Pancreas (tissue), 10 donors: ENCODE results near the gene PDE2A. TPM values are rescaled to one million over a fixed set of nuclear protein-coding genes. Genes with fewer than 3 reads are reported as not detected.

Source experiments
- ATAC-seq, 4 donors: fragments of 200-7000 bp; cut with Tn5 transposase; one replicate each; pipeline versions ENCODE4 v1.8.0 to v1.9.1; 2020; ENCODE audit warnings: mild to moderate bottlenecking in 4 of 4, moderate library complexity in 4 of 4
- DNase-seq, 6 donors: peaks; one replicate each; pipeline ENCODE4 v3.0.0-alpha.2; 2020
- FAIRE-seq: peaks from 2 replicates; lab custom pipeline; 2012; peaks lifted over from hg19 to GRCh38; lab: Jason Lieb, UNC
- H3K27ac ChIP-seq, 4 donors: fragments of 200-600 bp; sonication (generic); 1 replicate in 3 of 4; 2 replicates in 1 of 4; pipeline versions ENCODE4 v1.5.0 to v1.8.0; 2020
- H3K27me3 ChIP-seq, 4 donors: fragments of 200-600 bp; one replicate each; pipeline ENCODE4 v1.8.0; 2021
- H3K36me3 ChIP-seq, 3 donors: fragments of 200-600 bp; sonication (generic) in 1 of 3; one replicate each; pipeline versions ENCODE4 v1.5.0 to v1.8.0; 2020 to 2021
- H3K4me1 ChIP-seq, 3 donors: fragments of 200-600 bp; one replicate each; pipeline ENCODE4 v1.8.0; 2021
- H3K4me3 ChIP-seq, 4 donors: fragments of 200-600 bp; sonication (generic) in 2 of 4; one replicate each; pipeline versions ENCODE4 v1.5.0 to v1.8.0; 2020 to 2021
- H3K9me3 ChIP-seq, 4 donors: fragments of 200-600 bp; one replicate each; pipeline ENCODE4 v1.8.0; 2021
- CTCF ChIP-seq, 4 donors: fragments of 200-600 bp; sonication (generic) in 3 of 4; IDR thresholded peaks; one replicate each; pipeline versions ENCODE4 v1.5.0 to v1.8.0; 2021; ENCODE audit warnings: antibody characterized with exemption in 4 of 4
- WGBS, 2 donors: extraction: QIAGEN DNeasy Blood & Tissue Kit; methylation state at CpG; one replicate each; pipeline ENCODE4 v1.1.7; 2013; 5-methylcytosine and 5-hydroxymethylcytosine counted together
- intact Hi-C, 3 donors: fragments of 100-400 bp; cut with DNase I; formaldehyde crosslinking; loops; one replicate each; pipeline versions ENCODE4 v1.11.1 to v1.14.2; 2022
- polyA plus RNA-seq, 2 donors: library from polyadenylated mRNA; stranded (reverse); fragments of 200-250 nt; gene quantifications; one replicate each; pipeline ENCODE4 v1.2.3, GENCODE V29; 2013
- total RNA-seq, 6 donors: library from RNA; stranded (reverse); fragmentation: NEBNext Ultra II Directional in 4 of 6; extraction: Animal tissue kit (Norgen Biotek cat#: 25700) in 4 of 6; gene quantifications; one replicate each; pipeline versions ENCODE4 v1.2.1 to v1.2.4, GENCODE V29; 2021 to 2023
- donor health status: healthy with polysubstance abuse.
- donor health status: DM: no; HTN: no; CAD: no; lungs with moderate emphysema.
- donor health status: DM: no; HTN: no; CAD: no.
- donor health status: control.
- donor health status: control.
- donor health status: Bipolar disorder and iron deficiency.
- donor health status: DM: yes; HTN: yes; CAD: no.
- donor health status: DM: no; HTN: no; CAD: no.
- donor health status: DM: no; HTN: no; CAD: no.
- donor health status: DM: yes; HTN: yes; CAD: no.

Gene PDE2A
- total and polyA plus RNA-seq, 8 donors, result 2.1 to 16.3 (median 4.1) TPM

- Histone ChIP-seq H3K9me3 (no peaks in the 10 kb centered on the region), H3K4me3 (no peak overlapping the region), H3K27ac (no peak overlapping the region), H3K27me3 (no peaks in the 10 kb centered on the region), H3K36me3 (peaks cover 4 to 71% (median 5%) of the 10 kb centered on the region in 3 donors), H3K4me1 (no peaks in the 10 kb centered on the region)
- 84 to 90% methylated on average over 11 to 12 of the region's 12 CpGs for WGBS, 2 donors
- intact Hi-C loops, result no loop called here
- ATAC-seq (no peak), FAIRE-seq (no peak), DNase-seq (no peak)
- TF ChIP-seq CTCF (IDR thresholded peaks at IDR 0.05), result no peak
These were observed 31.5 kb upstream of the PDE2A start for GRCh38 chr11:72705442-72706365.

DNA sequence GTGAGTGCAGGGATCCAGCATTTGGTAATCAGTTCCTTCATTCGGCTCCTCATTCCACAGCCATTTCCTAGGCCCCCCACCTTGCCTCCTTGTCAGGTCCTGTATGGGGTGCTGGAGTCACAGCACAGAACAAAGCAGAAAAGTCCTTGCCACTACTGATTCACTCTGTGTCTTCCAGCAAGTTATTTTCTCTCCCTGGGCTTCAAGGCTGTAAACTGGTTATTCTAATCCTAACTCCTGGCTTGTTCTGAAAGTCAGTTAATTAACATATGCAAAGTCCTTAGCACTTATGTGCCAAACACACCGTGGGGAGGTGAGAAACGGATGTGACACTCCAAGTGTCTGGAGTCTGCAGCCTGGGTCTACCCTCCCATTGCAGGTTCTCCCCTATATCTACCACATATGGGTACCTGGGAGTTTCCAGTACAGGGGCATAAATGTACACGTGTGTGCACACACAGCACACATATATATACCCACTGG, 30.6 kb upstream of the PDE2A start:
- no peak overlapping the region for H3K4me3 ChIP-seq
- H3K27me3 ChIP-seq, result no peaks in the 10 kb centered on the region
- TF ChIP-seq CTCF (IDR thresholded peaks at IDR 0.05), result no peak
- WGBS, 2 donors, result 68 to 73% methylated on average over 4 of the region's 4 CpGs
- H3K27ac ChIP-seq, result no peak overlapping the region
- no peaks in the 10 kb centered on the region for H3K4me1 ChIP-seq
- H3K9me3 ChIP-seq, result no peaks in the 10 kb centered on the region
- no peak for FAIRE-seq
- ATAC-seq, result no peak
- intact Hi-C loops, result no loop called here
- DNase-seq, result no peak
- H3K36me3 ChIP-seq, result peaks cover 5 to 69% (median 11%) of the 10 kb centered on the region in 3 donors

- H3K27me3 ChIP-seq, result no peaks in the 10 kb centered on the region
- no peak for DNase-seq
- H3K9me3 ChIP-seq, result no peaks in the 10 kb centered on the region
- no peak overlapping the region for H3K4me3 ChIP-seq
- H3K36me3 ChIP-seq, result peaks cover 5 to 67% (median 15%) of the 10 kb centered on the region in 3 donors
- intact Hi-C loops, result no loop called here
- 84% methylated on average over 13 of the region's 13 CpGs for WGBS, 2 donors
- H3K4me1 ChIP-seq, result no peaks in the 10 kb centered on the region
- FAIRE-seq, result no peak
- TF ChIP-seq CTCF (IDR thresholded peaks at IDR 0.05), result no peak
- H3K27ac ChIP-seq, result no peak overlapping the region
- ATAC-seq, result no peak
These were observed 30.0 kb upstream of the PDE2A start for GRCh38 chr11:72704028-72704782.

GRCh38 chr11:72703267-72704008, 29.2 kb upstream of the PDE2A start:
- FAIRE-seq (no peak), DNase-seq (peak in 1 of 6 donors; percentile 74), ATAC-seq (peak in 3 of 4 donors; percentile 23 to 43 (median 37))
- Histone ChIP-seq H3K27me3 (no peaks in the 10 kb centered on the region), H3K36me3 (peaks cover 5 to 71% (median 15%) of the 10 kb centered on the region in 3 donors), H3K9me3 (no peaks in the 10 kb centered on the region), H3K27ac (no peak overlapping the region), H3K4me1 (no peaks in the 10 kb centered on the region), H3K4me3 (no peak overlapping the region)
- TF ChIP-seq CTCF (IDR thresholded peaks at IDR 0.05), result no peak
- WGBS, 2 donors, result 79 to 82% methylated on average over 11 of the region's 11 CpGs
- intact Hi-C loops, result no loop called here
